HCEC 1CT (cell line): ENCODE data around the gene CCDC124.

Experiments
- DNase-seq: peaks from one replicate; pipeline ENCODE4 v3.0.0-alpha.2; 2017

Gene CCDC124

DNA sequence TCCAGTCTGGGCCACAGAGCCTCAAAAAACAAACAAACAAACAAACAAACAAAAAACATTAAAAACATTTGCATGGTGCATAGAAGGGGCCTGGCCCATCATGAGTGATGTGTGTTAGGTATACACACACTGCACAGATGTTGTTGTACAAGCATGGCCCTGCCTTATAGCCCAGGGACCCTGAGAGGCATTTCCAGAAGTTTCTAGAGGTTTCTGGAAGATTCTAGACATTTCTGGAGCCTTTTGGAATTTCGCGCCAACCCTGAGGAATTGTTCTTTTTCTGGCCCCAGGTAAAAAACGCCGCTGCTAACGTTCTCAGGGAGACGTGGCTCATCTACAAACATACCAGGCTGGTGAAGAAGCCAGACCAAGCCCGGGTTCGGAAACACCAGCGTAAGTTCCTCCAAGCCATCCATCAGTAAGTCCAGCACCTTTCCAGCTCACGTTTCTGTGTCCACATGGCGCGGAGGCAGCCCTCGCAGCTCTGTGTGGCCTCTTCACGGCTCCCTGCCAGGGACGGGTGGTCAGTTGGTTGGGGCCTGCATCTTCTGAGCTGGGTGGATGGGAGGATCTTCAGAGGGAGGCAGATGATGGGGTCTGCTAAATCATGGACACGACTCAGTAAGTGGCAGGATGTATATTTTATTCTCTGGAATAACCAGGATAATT is 56.7 kb downstream of the CCDC124 start:
- no peak for DNase-seq

DNA sequence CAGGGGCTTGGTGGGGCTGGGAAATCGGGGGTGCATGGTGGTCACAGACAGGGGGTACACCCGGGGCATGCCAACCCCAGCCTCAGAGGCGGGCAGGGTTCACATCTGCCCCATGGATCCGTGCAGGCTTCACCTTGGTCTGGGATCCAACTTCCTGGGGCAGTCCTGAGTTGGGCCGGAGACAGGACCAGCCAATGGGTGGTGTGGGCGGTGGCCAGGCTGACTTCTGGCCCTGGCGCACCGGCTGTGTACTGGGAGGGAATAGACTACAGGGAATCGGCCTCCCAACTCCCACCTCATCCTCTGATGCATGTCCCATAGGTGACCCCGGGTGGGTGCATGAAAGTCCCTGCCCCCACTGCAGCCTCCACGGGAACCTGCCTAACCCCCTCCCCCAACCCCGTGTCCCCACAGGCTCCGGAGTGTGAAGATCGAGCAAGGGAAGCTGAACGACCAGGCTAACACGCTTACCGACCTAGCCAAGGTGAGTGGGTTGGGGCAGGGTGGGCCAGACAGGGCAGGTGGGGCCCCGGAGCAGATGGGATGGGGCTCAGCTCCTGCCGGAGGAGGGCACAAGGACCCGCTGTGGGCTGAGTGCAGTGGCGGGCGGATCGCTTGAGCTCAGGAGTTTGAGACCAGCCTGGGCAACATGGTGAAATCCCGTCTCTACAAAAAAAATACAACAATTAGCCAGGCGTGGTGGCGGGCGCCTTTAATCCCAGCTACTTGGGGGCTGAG is 60.4 kb downstream of the CCDC124 start:
- no peak for DNase-seq
